NCI-H446 (cell line): Measurements from ENCODE around the gene MIEF1.
A peak's percentile ranks its signal among the peaks of the same experiment; 100 is the strongest.
"Not testable (repeated sequence)": the region's sequence is repeated elsewhere in the genome, so short reads cannot be mapped to it uniquely, and the experiment has no call there.

Experiments
- DNase-seq, 2 experiments: peaks; one replicate each; lab custom pipeline; 2025; lab: John Stamatoyannopoulos, UW

The MIEF1 gene

GRCh38 chr22:39489094-39490068, 12.7 kb upstream of the MIEF1 start:
- DNase-seq = no peak

GRCh38 chr22:39490135-39490798, 11.8 kb upstream of the MIEF1 start:
- DNase-seq = peak; percentile 15 to 82

- no peak for DNase-seq
These were observed 11.0 kb upstream of the MIEF1 start for GRCh38 chr22:39490966-39491680.

- no peak for DNase-seq
These were observed 10.4 kb upstream of the MIEF1 start for GRCh38 chr22:39491696-39492095.

- no peak for DNase-seq
These were observed 9.9 kb upstream of the MIEF1 start for GRCh38 chr22:39492186-39492585.

- no peak for DNase-seq
These were observed 8.3 kb upstream of the MIEF1 start for GRCh38 chr22:39493759-39494158.

GRCh38 chr22:39494471-39495120, 7.5 kb upstream of the MIEF1 start:
- no peak for DNase-seq

- DNase-seq = peak in 1 of 2 experiments; percentile 54
These were observed 5.8 kb upstream of the MIEF1 start for GRCh38 chr22:39496131-39496838.

GRCh38 chr22:39497429-39497828, 4.7 kb upstream of the MIEF1 start:
- DNase-seq = peak; percentile 56 to 87

- peak in 1 of 2 experiments; percentile 43 for DNase-seq
These were observed 3.7 kb upstream of the MIEF1 start for GRCh38 chr22:39498368-39498767.

GRCh38 chr22:39498802-39499201, 3.3 kb upstream of the MIEF1 start:
- DNase-seq = no peak

- DNase-seq = no peak
These were observed 2.0 kb upstream of the MIEF1 start for GRCh38 chr22:39500101-39500500.

GRCh38 chr22:39501644-39502108, 414 bp upstream of the MIEF1 start:
- DNase-seq = no peak

- DNase-seq = no peak
These were observed 809 bp downstream of the MIEF1 start for GRCh38 chr22:39502789-39503409.

GRCh38 chr22:39503630-39504029, 1.5 kb downstream of the MIEF1 start:
- no peak for DNase-seq

GRCh38 chr22:39504071-39504470, 2.0 kb downstream of the MIEF1 start:
- DNase-seq = no peak

- DNase-seq = not testable (repeated sequence)
These were observed 4.9 kb downstream of the MIEF1 start for GRCh38 chr22:39507021-39507420.

- no peak for DNase-seq
These were observed 6.3 kb downstream of the MIEF1 start for GRCh38 chr22:39508393-39508792.

- DNase-seq = no peak
These were observed 8.5 kb downstream of the MIEF1 start for GRCh38 chr22:39510529-39511149.

- DNase-seq = no peak
These were observed 9.1 kb downstream of the MIEF1 start for GRCh38 chr22:39511226-39511625.
